Measurements from ENCODE around the gene EPX. TPM values are rescaled to one million over a fixed set of nuclear protein-coding genes. Genes with fewer than 3 reads are reported as not detected.

EPX gene
- total RNA-seq, 4 donors from 2014 or later = not detected

DNA sequence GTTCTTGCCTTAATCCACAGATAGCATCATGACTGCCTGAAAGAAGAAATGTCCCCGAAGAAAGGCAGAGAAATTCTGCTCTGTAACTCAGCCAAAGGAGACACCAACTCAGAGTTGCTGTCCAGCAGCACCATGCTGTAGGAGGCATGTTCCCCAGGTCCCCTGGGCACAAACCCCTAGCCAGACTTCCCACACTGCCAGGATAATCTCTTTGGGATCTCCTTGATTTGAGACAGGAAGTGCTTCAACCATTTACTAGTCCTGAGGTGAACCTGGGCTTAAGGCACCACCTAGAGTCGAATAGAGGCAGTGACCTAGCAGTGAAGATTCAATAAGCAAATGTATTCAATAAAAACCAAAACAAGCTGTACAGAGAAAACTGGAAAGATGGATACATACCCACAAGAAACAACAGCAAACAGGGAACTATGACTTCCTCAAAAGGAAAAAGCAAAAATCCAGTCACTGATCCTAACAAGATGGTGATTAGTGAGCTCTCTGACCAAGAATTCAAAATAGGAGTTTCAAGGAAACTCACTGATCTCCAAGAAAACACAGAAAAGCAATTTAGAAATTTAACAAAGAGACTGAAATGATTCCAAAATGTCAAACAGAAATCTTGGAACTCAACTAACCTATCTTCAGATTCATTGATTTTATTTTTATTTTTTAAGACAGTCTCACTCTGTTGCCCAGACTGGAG lies 20.0 kb upstream of the EPX start:
- TF ChIP-seq CTCF (IDR thresholded peaks at IDR 0.05) = no peak
- ATAC-seq (ENCODE audit: low FRiP score) (no peak), DNase-seq (ENCODE audit: low spot score) (no peak)

- no peak for TF ChIP-seq CTCF (IDR thresholded peaks at IDR 0.05)
- no peak for DNase-seq (ENCODE audit: low spot score)
- ATAC-seq (ENCODE audit: low FRiP score) = no peak
Observed at GRCh38 chr17:58174871-58175270, 17.7 kb upstream of the EPX start.

DNA sequence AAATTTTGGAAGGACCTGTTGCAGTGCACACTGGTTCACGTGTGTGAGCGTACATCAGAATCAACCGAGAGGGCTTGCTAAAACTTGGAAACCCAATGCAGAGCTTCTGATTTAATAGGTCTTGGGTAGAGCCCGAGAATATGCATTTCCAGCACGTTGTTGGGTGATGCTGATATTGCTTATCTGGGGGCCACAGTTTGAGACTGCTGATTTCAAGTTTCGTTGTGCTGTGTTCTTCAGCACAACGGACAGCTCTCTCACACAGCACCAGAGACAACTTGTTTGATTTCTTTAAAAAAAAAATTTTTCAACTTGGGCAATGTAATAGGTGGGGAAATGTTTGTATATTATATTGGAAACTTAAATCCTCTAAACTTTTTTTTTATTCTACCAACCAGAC lies 16.3 kb upstream of the EPX start:
- DNase-seq (ENCODE audit: low spot score) = no peak
- no peak for TF ChIP-seq CTCF (IDR thresholded peaks at IDR 0.05)
- ATAC-seq (ENCODE audit: low FRiP score) = no peak

- DNase-seq (ENCODE audit: low spot score) (no peak), ATAC-seq (ENCODE audit: low FRiP score) (no peak)
- no peak for TF ChIP-seq CTCF (IDR thresholded peaks at IDR 0.05)
Observed at GRCh38 chr17:58181796-58182195, 10.7 kb upstream of the EPX start.

DNA sequence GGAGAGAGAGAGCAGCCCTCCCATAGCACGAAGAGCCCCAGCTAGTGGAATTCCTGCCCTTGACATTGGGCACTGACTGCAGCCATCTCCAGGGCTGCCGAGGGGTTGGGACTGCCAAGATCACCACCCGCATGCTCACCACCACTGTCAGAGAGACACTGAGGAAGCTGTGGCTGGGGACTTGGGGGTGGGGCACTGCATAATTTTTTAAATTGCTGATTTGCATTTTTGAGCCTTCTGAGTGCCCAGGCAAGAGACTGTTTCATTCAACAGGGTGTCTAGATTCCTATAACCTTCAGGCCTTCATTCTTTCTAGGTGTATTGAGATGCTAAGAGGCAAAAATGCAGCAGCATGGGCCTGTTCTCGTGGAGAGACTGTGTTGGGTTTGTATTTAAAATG lies 9.0 kb upstream of the EPX start:
- DNase-seq (ENCODE audit: low spot score) = no peak
- TF ChIP-seq CTCF (IDR thresholded peaks at IDR 0.05) = no peak
- ATAC-seq (ENCODE audit: low FRiP score) = no peak

GRCh38 chr17:58184308-58184985 lies 8.1 kb upstream of the EPX start:
- no peak for TF ChIP-seq CTCF (IDR thresholded peaks at IDR 0.05)
- ATAC-seq (ENCODE audit: low FRiP score) = no peak
- DNase-seq (ENCODE audit: low spot score) = no peak

Measured in omental fat pad (tissue), 4 donors.